DMS153 treated with DMSO at 0.1 percent for 48 hours (cell line): ENCODE measurements around the gene HMMR.
"Not testable (repeated sequence)": the region's sequence is repeated elsewhere in the genome, so short reads cannot be mapped to it uniquely, and the experiment has no call there.

ENCODE experiments used
- DNase-seq: peaks from one replicate; lab custom pipeline; 2025; ENCODE audit not compliant: unreplicated experiment; lab: John Stamatoyannopoulos, UW

Gene HMMR

GRCh38 chr5:163460562-163461171 is at the start of gene HMMR:
HMMR (plus strand) TSS chr5:163460632; CDS start chr5:163460693, 61 bp downstream.
- DNase-seq, result no peak

- not testable (repeated sequence) for DNase-seq
Measured at GRCh38 chr5:163415673-163416072, 44.8 kb upstream of the HMMR start.

GRCh38 chr5:163424836-163425235 is 35.6 kb upstream of the HMMR start:
- no peak for DNase-seq

GRCh38 chr5:163426128-163426527 is 34.3 kb upstream of the HMMR start:
- DNase-seq, result not testable (repeated sequence)

GRCh38 chr5:163432544-163432943 is 27.9 kb upstream of the HMMR start:
- no peak for DNase-seq

- DNase-seq, result no peak
Measured at GRCh38 chr5:163433271-163433670, 27.2 kb upstream of the HMMR start.

GRCh38 chr5:163434401-163434866 is 26.0 kb upstream of the HMMR start:
- no peak for DNase-seq

- DNase-seq, result no peak
Measured at GRCh38 chr5:163436515-163436914, 23.9 kb upstream of the HMMR start.

GRCh38 chr5:163437011-163437308 is 23.5 kb upstream of the HMMR start:
- DNase-seq, result no peak

- DNase-seq, result peak; percentile 61
Measured at GRCh38 chr5:163437309-163438182, 22.9 kb upstream of the HMMR start, which contains the start of gene CCNG1. CCNG1 (plus strand) TSS chr5:163437595; CDS start chr5:163439257, 1,662 bp downstream.

- no peak for DNase-seq
Measured at GRCh38 chr5:163439092-163439425, 21.4 kb upstream of the HMMR start.

- DNase-seq, result no peak
Measured at GRCh38 chr5:163440954-163441353, 19.5 kb upstream of the HMMR start.

- DNase-seq, result no peak
Measured at GRCh38 chr5:163444526-163444925, 15.9 kb upstream of the HMMR start.

- no peak for DNase-seq
Measured at GRCh38 chr5:163445345-163445744, 15.1 kb upstream of the HMMR start.

GRCh38 chr5:163447191-163447590 is 13.2 kb upstream of the HMMR start:
- DNase-seq, result no peak

- DNase-seq, result no peak
Measured at GRCh38 chr5:163447875-163448274, 12.6 kb upstream of the HMMR start.

GRCh38 chr5:163448491-163448890 is 11.9 kb upstream of the HMMR start:
- DNase-seq, result no peak

GRCh38 chr5:163451489-163451888 is 8.9 kb upstream of the HMMR start:
- DNase-seq, result no peak

- no peak for DNase-seq
Measured at GRCh38 chr5:163453705-163454104, 6.7 kb upstream of the HMMR start.

- not testable (repeated sequence) for DNase-seq
Measured at GRCh38 chr5:163455406-163455805, 5.0 kb upstream of the HMMR start.

GRCh38 chr5:163456029-163456589 is 4.3 kb upstream of the HMMR start:
- no peak for DNase-seq

- DNase-seq, result no peak
Measured at GRCh38 chr5:163456840-163457239, 3.6 kb upstream of the HMMR start.
